K562 (cell line): ENCODE data around the gene DLGAP1. TPM values are rescaled to one million over a fixed set of nuclear protein-coding genes. Genes with fewer than 3 reads are reported as not detected.
A peak's percentile ranks its signal among the peaks of the same experiment; 100 is the strongest.

Experiments used
- CBX3 ChIP-seq, 2 experiments: IDR thresholded peaks; 1 replicate in 1 of 2; 2 replicates in 1 of 2; pipeline ENCODE4 v1.6.1; 2012; ENCODE audit warnings: inconsistent platforms in 2 of 2, low read length in 2 of 2, borderline replicate concordance in 1 of 2, control low read depth in 1 of 2
- CTBP1 ChIP-seq: fragments of 450-650 bp; IDR thresholded peaks from 2 replicates; pipeline ENCODE4 v1.6.1; 2016; ENCODE audit warnings: borderline replicate concordance
- E2F1 ChIP-seq: sonication (generic); formaldehyde crosslinking; IDR thresholded peaks from 2 replicates; pipeline ENCODE4 v1.8.1; 2023; ENCODE audit warnings: mild to moderate bottlenecking, missing genetic modification reagents, moderate library complexity
- E2F3 ChIP-seq: fragments of 250-450 bp; sonication (Bioruptor Pico); IDR thresholded peaks from 2 replicates; pipeline ENCODE4 v1.4.0; 2020; ENCODE audit warnings: mild to moderate bottlenecking
- E2F5 ChIP-seq: sonication (generic); formaldehyde crosslinking; IDR thresholded peaks from 2 replicates; pipeline ENCODE4 v1.8.0; 2022; ENCODE audit warnings: mild to moderate bottlenecking, missing genetic modification reagents
- FOS ChIP-seq: IDR thresholded peaks from 3 replicates; pipeline ENCODE4 v1.6.1; 2011; ENCODE audit not compliant: insufficient read length; ENCODE audit errors: extremely low read depth
- FOXM1 ChIP-seq, 2 experiments: fragments of 450-650 bp in 1 of 2; sonication (generic) in 1 of 2; formaldehyde crosslinking in 1 of 2; IDR thresholded peaks; 2 replicates each; pipeline versions ENCODE4 v1.6.1 to v1.9.0; 2017 to 2022; ENCODE audit warnings: low read depth in 2 of 2, mild to moderate bottlenecking in 2 of 2, missing genetic modification reagents in 1 of 2, moderate library complexity in 1 of 2
- FOXP1 ChIP-seq: sonication (generic); formaldehyde crosslinking; IDR thresholded peaks from 2 replicates; pipeline ENCODE4 v1.8.0; 2022; ENCODE audit warnings: mild to moderate bottlenecking, missing genetic modification reagents
- HDAC3 ChIP-seq: fragments of 450-650 bp; IDR thresholded peaks from 2 replicates; pipeline ENCODE4 v1.6.1; 2018; ENCODE audit warnings: borderline replicate concordance, mild to moderate bottlenecking, moderate library complexity; ENCODE audit not compliant: partially characterized antibody
- HNRNPK ChIP-seq: fragments of 200-400 bp; formaldehyde crosslinking; IDR thresholded peaks from one replicate; pipeline ENCODE4 v1.6.1; 2018; ENCODE audit warnings: mild to moderate bottlenecking, low read depth, low read length; ENCODE audit not compliant: poor library complexity, severe bottlenecking
- LEF1 ChIP-seq: fragments of 450-650 bp; IDR thresholded peaks from 2 replicates; pipeline ENCODE4 v1.6.1; 2016; ENCODE audit warnings: mild to moderate bottlenecking
- MAFF ChIP-seq: IDR thresholded peaks from 2 replicates; pipeline ENCODE4 v1.6.1; 2012; ENCODE audit warnings: low read length, improper control_type of control experiment
- MLLT1 ChIP-seq, 2 experiments: fragments of 450-650 bp; IDR thresholded peaks; 2 replicates each; pipeline ENCODE4 v1.6.1; 2016
- MTA2 ChIP-seq: fragments of 450-650 bp; IDR thresholded peaks from 2 replicates; pipeline ENCODE4 v1.6.1; 2016; ENCODE audit warnings: low read depth
- RBM34 ChIP-seq: fragments of 200-400 bp; formaldehyde crosslinking; IDR thresholded peaks from 2 replicates; pipeline ENCODE4 v1.6.1; 2018; ENCODE audit warnings: low read length, borderline replicate concordance; ENCODE audit not compliant: insufficient read depth
- TCF3 ChIP-seq: sonication (generic); formaldehyde crosslinking; IDR thresholded peaks from 2 replicates; pipeline ENCODE4 v1.4.0; 2020; ENCODE audit warnings: mild to moderate bottlenecking, missing genetic modification reagents
- TCF7 ChIP-seq: sonication (generic); IDR thresholded peaks from 2 replicates; pipeline ENCODE4 v1.6.1; 2016; ENCODE audit warnings: antibody characterized with exemption, borderline replicate concordance
- TRIM24 ChIP-seq, 2 experiments: fragments of 450-650 bp; IDR thresholded peaks; 2 replicates each; pipeline ENCODE4 v1.6.1; 2016
- ZFP36 ChIP-seq: fragments of 150-350 bp; IDR thresholded peaks from 2 replicates; pipeline ENCODE4 v1.6.1; 2018; ENCODE audit warnings: low read length, low read depth; ENCODE audit not compliant: partially characterized antibody
- ZNF311 ChIP-seq: fragments of 250-450 bp; sonication (Bioruptor Pico); IDR thresholded peaks from 2 replicates; pipeline ENCODE4 v1.4.0; 2020; ENCODE audit warnings: mild to moderate bottlenecking, moderate library complexity
- ZNF511 ChIP-seq: sonication (generic); formaldehyde crosslinking; IDR thresholded peaks from 2 replicates; pipeline ENCODE4 v1.8.0; 2022; ENCODE audit warnings: mild to moderate bottlenecking, missing genetic modification reagents
- ZNF583 ChIP-seq: fragments of 250-450 bp; sonication (Bioruptor Pico); IDR thresholded peaks from 2 replicates; pipeline ENCODE4 v1.4.0; 2020
- ZNF699 ChIP-seq: fragments of 250-450 bp; sonication (Bioruptor Pico); IDR thresholded peaks from 2 replicates; pipeline ENCODE4 v1.8.0; 2021; ENCODE audit warnings: mild to moderate bottlenecking, moderate library complexity; ENCODE audit not compliant: insufficient replicate concordance
- polyA plus RNA-seq, 8 experiments: library from polyadenylated mRNA; depleted of rRNA in 4 of 8; stranded (reverse) in 5 of 8; unstranded in 3 of 8; fragments of >200 nt; fragmentation: Nextera tagmentation in 2 of 8; fragmentation: Illumina TruSeq in 1 of 8; extraction: Ambion mirVana in 2 of 8; extraction: Trizol in 1 of 8; gene quantifications; 2 replicates each; pipeline versions ENCODE4 v1.2.1 to v1.2.3, GENCODE V29; 2011 to 2014; ENCODE audit warnings: inconsistent platforms in 1 of 8, missing spikeins in 1 of 8
- total RNA-seq, 7 experiments: library from RNA; depleted of rRNA in 6 of 7; stranded (reverse); fragments of >200 nt in 6 of 7; fragmentation: Illumina TruSeq in 2 of 7; extraction: Trizol in 2 of 7; gene quantifications; 2 replicates each; pipeline versions ENCODE4 v1.2.1 to v1.2.3, GENCODE V29; 2011 to 2021; ENCODE audit warnings: low replicate concordance in 1 of 7
- TF ChIP-seq, protein P1 (sequence below): fragments of 450-650 bp; IDR thresholded peaks from 2 replicates; pipeline ENCODE4 v1.6.1; 2016; ENCODE audit warnings: missing biosample characterization, missing genetic modification characterization

DLGAP1 gene
- total and polyA plus RNA-seq, 9 of the 15 experiments (the other 6 are each of a cell fraction or from before 2014, with no cell fraction given): 0.04 to 0.22 (median 0.08) TPM

- TF ChIP-seq E2F1 (CRISPR knock-in tag) (peak; percentile 50; the same call in 1 of the 2 replicates), ZNF511 (CRISPR knock-in tag) (no peak), FOXP1 (CRISPR knock-in tag) (no peak; the same call in 1 of the 2 replicates), HNRNPK (no peak), MLLT1 (IDR thresholded peaks at IDR 0.05) (peak in 1 of 2 experiments; percentile 80; a peak in 2 of 4 replicates), TCF3 (peak; percentile 99), CBX3 (IDR thresholded peaks at IDR 0.05; ENCODE audit: borderline replicate concordance in 1 of 2, low read length in 2 of 2) (peak in 1 of 2 experiments; percentile 92; a peak in 2 of 3 replicates), ZFP36 (peak; percentile 86), FOS (peak; percentile 10), E2F3 (CRISPR knock-in tag) (no peak; the same call in 1 of the 2 replicates), ZNF311 (CRISPR knock-in tag) (no peak), CTBP1 (peak; percentile 98), ZNF583 (CRISPR knock-in tag) (no peak), ZNF699 (CRISPR knock-in tag) (no peak), FOXM1 (IDR thresholded peaks at IDR 0.05; ENCODE audit: low read depth) (peak; percentile 89), FOXM1 (CRISPR knock-in tag; IDR thresholded peaks at IDR 0.05; ENCODE audit: low read depth) (no peak), TCF7 (no peak), MAFF (peak; percentile 1; the same call in 1 of the 2 replicates), E2F5 (CRISPR knock-in tag) (no peak), TRIM24 (IDR thresholded peaks at IDR 0.05) (peak; percentile 96 to 98), LEF1 (peak; percentile 98), HDAC3 (peak; percentile 90), MTA2 (peak; percentile 97), RBM34 (no peak)
- TF ChIP-seq, protein P1, sequence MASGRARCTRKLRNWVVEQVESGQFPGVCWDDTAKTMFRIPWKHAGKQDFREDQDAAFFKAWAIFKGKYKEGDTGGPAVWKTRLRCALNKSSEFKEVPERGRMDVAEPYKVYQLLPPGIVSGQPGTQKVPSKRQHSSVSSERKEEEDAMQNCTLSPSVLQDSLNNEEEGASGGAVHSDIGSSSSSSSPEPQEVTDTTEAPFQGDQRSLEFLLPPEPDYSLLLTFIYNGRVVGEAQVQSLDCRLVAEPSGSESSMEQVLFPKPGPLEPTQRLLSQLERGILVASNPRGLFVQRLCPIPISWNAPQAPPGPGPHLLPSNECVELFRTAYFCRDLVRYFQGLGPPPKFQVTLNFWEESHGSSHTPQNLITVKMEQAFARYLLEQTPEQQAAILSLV: peak; percentile 96
Measured at GRCh38 chr18:3706279-3707097, 748.6 kb downstream of the DLGAP1 start (continued).
